Right ventricle myocardium inferior (tissue), 1 donor: ENCODE results near the gene IFI35. TPM values are rescaled to one million over a fixed set of nuclear protein-coding genes. Genes with fewer than 3 reads are reported as not detected.
A peak's percentile ranks its signal among the peaks of the same experiment; 100 is the strongest.
"Not testable (repeated sequence)": the region's sequence is repeated elsewhere in the genome, so short reads cannot be mapped to it uniquely, and the experiment has no call there.

Source experiments
- ATAC-seq: fragments of 200-7000 bp; cut with Tn5 transposase; one replicate; pipeline ENCODE4 v1.9.1; 2020; ENCODE audit warnings: mild to moderate bottlenecking, moderate library complexity
- DNase-seq: peaks from one replicate; pipeline ENCODE4 v3.0.0; 2021; ENCODE audit errors: missing footprints
- intact Hi-C: fragments of 100-400 bp; cut with DNase I; formaldehyde crosslinking; loops from one replicate; pipeline ENCODE4 v1.11.0; 2022
- long read RNA-seq: library from polyadenylated mRNA; unstranded; transcript quantifications from one replicate; pipeline ENCODE4 v2.0.0, GENCODE V29; 2021
- total RNA-seq: library from RNA; stranded (reverse); fragmentation: NEBNext Ultra II Directional; extraction: Animal tissue kit (Norgen Biotek cat#: 25700); gene quantifications from one replicate; pipeline ENCODE4 v1.2.1, GENCODE V29; 2021
- donor health status: DM: no; HTN: yes; CAD: no; lungs with severe emphysema.

The IFI35 gene
- 15.9 TPM for total RNA-seq
- long read RNA-seq, partial matches to known transcripts = 1 of 5 reads
- long read RNA-seq, other reads (novel, unspliced or antisense) = 0 of 5 reads

DNA sequence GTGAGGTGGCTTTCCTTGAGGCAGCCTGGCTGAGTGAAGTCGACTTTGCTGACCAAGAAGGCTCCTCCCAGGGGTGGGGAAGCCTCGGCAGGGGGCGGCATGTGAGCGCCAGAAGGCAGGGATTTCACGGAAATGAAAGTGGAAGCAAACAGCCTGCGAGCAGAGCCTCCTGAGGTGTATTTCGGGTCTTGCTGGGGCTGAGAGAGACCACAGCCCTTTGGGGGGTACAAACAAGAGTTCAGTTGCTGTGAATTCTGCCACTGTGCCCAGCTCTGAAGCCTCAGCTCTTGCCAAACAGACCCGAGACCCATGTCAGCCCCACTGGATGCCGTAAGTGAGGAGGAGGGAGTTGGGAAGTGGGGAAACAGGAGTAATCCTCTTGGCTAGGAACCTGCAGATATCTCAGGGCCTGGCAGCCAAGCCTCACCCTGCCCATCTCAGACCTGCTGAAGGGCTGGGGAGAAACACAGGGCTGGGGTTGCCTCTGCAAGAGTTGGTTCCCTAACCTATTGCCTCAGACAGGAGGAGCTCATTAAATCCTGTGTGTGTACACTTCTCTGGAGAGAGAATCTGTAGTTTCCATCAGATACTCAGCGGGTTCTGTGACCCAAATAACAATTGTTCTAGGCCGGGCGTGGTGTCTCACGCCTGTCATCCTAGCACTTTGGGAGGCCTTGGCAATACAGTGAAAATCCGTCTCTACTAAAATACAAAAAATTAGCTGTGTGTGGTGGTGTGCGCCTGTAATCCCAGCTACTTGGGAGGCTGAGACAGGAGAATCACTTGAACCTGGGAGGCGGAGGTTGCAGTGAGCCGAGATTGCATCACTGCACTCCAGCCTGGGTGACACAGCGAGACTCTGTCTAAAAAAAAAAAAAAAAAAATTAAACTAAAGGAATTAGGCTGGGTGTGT is at the start of gene IFI35:
IFI35 (plus strand) TSS at position 146 of the 913 bp plus-strand sequence; CDS start at position 310, 164 bp downstream.
- ATAC-seq = peak; percentile 92
- peak; percentile 92 for DNase-seq
- intact Hi-C loops = no loop called here

DNA sequence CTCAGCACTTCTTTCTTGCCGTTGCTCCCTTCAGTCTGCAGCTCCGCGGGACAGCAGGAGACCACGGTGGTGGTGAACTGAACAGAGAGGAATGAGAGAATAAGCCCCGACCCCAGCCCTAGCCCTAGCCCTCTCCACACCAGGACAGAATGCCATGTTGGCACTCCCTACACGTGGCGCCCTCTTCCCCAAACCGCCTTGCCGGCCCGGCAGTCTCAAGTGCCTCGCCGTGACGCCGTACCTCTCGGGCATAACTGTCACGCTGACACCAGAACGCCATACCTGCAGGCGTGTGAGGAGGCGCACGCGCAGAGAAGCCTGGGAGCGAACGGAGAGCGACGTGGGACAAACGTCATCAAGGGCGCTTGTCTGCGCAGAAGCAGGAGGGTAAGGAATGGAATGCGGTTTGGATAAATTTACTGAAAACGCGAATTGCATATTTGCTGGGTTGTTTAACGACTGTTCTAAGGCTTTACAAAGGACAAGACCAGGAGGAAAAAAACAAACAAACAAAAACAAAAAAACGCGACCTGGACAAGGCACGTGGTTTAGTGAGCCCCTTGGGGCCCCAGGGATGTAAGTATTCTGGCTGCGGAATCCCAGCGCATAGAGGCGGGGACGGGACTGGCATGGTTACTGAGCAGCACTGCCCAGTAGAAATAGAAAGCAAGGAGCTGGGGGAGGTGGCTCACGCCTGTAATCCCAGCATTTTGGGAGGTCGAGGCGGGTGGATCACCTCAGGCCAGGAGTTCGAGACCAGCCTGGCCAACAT is 42.2 kb upstream of the IFI35 start, which contains the start of gene AARSD1:
AARSD1 (minus strand) TSS at position 294 of the 772 bp plus-strand sequence; CDS start at position 280, 14 bp downstream.
- intact Hi-C loops = no loop called here
- peak; percentile 94 for ATAC-seq
- DNase-seq = peak; percentile 95

GRCh38 chr17:42967925-42968324 is 38.7 kb upstream of the IFI35 start:
- DNase-seq (no peak), ATAC-seq (no peak)
- intact Hi-C loops = no loop called here

- DNase-seq (no peak), ATAC-seq (no peak)
- intact Hi-C loops = no loop called here
Observed at GRCh38 chr17:42969001-42969581, 37.5 kb upstream of the IFI35 start.

DNA sequence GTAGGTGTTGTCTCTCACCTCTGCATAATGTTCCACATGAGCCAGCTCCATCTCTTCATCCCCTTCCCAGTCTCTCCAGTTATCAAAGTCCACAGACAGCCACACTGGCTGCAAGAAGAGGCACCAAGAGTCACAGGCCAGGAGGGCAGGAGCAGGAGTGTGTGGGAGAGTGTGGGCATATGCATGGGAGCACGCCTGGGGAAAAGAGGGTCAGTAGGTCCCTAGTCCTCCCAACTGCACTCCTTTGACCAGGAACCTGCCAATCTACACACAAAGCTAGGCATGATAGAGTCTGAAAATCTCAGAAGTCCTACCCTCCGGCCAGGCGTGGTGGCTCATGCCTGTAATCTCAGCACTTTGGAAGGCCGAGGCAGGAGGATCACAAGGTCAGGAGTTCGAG is 35.0 kb upstream of the IFI35 start:
- ATAC-seq = no peak
- intact Hi-C loops = no loop called here
- DNase-seq = no peak

GRCh38 chr17:42973323-42973722 is 33.3 kb upstream of the IFI35 start:
- DNase-seq, intact Hi-C loops, ATAC-seq: not testable (repeated sequence)

DNA sequence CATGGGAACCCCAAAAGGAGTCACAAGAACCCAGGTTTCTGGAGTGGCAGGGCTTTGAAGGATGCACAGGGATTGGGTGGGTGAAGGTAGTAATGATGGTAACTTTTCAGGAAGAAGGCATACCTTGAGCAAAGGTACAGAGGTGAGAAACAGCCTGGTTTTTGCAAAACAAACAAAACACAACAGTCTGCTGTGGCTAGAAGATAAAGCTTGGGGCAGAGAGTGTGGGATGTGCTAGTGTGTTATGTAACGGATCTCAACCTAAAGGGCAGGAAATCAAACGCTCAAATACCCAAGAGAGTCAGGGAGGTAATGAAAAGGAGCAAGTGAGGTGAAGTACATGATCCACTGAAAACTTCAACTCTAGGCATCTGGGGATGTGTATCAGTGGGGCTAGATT is 31.3 kb upstream of the IFI35 start:
- ATAC-seq (no peak), DNase-seq (no peak)
- intact Hi-C loops = no loop called here

DNA sequence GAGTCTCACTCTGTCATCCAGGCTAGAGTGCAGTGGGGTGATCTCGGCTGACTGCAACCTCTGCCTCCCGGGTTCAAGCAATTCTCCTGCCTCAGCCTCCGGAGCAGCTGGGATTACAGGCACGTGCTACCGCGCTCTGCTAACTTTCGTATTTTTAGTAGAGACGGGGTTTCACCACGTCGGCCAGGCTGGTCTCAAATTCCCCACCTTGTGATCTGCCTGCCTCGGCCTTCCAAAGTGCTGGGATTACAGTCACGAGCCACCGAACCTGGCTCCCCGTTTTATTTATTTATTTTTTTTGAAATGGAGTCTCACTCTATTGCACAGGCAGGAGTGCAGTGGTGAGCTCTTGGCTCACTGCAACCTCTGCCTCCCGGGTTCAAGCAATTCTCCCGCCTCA is 30.9 kb upstream of the IFI35 start:
- intact Hi-C loops, ATAC-seq, DNase-seq: not testable (repeated sequence)

DNA sequence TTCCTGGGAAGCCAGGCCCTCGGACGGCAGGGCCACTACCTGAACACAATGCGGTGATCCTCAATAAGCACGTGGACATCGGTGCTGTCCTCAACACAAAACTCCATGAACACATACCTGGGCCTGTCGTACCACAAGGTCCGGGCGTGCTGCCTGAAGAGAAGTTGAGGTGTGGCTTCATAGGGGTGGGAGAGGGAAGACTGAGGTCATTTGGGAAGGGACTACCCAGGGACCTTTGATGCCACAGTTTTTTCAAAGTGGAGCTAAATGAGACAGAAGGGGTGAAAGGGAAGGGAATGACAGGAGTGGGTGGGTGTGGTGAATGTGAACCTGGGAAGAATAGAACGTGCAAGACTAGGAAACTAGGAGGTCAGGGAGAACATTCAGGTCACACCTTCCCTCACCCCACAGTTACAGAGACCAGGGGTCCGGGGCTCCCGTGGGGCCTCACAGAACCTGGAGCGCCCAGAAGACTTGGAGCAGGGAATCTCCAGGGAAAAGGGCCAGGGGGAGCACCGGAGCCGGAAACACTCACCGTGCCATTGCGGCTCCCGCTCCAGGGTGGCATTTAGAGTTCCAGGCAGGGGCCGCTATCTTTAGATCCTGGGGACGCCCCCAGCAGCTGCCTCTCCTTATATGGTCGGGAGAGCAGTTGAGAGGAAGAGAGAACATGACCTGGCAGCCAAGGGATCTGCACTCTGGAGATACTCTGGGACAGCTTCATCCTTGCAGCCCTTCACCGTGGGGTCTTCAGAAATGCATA is 26.9 kb upstream of the IFI35 start, which contains the start of gene PTGES3L:
PTGES3L (minus strand) TSS at position 570 of the 763 bp plus-strand sequence; CDS start at position 543, 27 bp downstream.
- intact Hi-C loops = loop anchor here (1.0 kb wide), 1 partner anchor 19 kb away; the partner anchor contains the start of gene RPL27
- DNase-seq = peak; percentile 80
- ATAC-seq = peak; percentile 80

DNA sequence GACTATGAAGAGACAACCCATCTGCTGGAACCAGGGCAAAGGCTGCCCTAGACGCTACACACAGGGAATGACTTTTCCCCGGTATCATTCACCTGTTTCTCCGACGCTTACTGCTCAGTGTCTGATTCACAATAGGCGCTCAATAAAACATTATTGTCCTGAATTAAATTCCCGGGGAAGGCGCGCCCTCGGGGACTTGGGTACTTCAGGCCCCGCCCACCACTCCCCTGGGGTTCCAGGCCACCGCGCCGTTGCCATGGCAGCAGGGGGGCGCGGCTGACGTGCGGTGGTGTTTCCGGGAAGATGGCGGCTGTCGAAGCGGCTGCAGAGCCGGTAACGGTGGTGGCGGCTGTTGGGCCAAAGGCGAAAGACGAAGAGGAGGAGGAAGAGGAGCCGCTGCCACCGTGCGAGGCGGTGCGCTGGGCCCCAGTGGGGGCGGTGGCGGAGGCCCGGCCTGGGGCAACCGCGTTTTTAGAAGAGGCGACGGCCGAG is 26.3 kb upstream of the IFI35 start, which contains the start of gene RUNDC1:
RUNDC1 (plus strand) TSS at position 292 of the 492 bp plus-strand sequence; CDS start at position 304, 12 bp downstream.
- ATAC-seq = peak; percentile 93
- intact Hi-C loops = loop anchor here (1.0 kb wide), 1 partner anchor 18 kb away; the partner anchor contains the start of gene RPL27
- peak; percentile 97 for DNase-seq

GRCh38 chr17:42980766-42981397 is 25.7 kb upstream of the IFI35 start:
- DNase-seq (no peak), ATAC-seq (peak; percentile 33)
- intact Hi-C loops = loop anchor here (1.0 kb wide), 1 partner anchor 17 kb away; the partner anchor contains the start of gene RPL27

DNA sequence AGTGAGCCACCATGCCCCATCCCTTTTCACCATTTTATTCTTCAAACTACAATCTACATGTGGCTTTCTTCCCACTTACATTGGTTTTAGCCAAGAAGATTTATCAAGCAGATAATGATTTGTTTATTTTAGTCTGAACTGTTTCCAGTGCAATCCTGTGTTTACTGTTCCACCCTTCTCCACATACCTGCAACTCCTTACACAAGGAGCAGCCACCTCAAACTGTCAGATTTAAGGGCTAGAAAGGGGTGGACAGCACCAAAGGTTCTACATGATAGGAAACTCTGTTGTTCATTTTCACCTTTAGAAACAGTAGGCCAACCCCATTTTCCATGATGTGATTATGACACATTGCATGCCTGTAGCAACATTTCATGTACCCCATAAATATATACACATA is 24.3 kb upstream of the IFI35 start:
- DNase-seq (no peak), ATAC-seq (no peak)
- intact Hi-C loops = no loop called here

GRCh38 chr17:42985225-42985624 is 21.4 kb upstream of the IFI35 start:
- intact Hi-C loops = no loop called here
- no peak for DNase-seq
- ATAC-seq = no peak

DNA sequence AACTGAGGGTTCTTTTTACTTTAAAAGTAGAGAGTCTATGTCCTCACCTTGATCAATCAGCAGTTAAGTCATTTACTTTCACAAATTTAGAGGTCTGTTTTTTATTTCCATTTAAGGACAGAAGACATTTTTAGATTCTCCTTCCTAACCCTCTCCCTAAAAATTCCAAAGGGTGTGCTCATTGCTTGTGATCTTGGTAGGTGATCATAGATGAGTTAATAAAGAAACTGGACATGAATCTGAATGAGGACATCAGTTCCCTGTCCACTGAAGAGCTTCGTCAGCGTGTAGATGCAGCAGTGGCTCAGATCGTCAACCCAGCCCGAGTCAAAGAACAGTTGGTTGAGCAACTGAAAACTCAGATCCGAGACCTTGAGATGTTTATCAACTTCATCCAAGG is 17.4 kb upstream of the IFI35 start:
- ATAC-seq (no peak), DNase-seq (no peak)
- intact Hi-C loops = no loop called here

DNA sequence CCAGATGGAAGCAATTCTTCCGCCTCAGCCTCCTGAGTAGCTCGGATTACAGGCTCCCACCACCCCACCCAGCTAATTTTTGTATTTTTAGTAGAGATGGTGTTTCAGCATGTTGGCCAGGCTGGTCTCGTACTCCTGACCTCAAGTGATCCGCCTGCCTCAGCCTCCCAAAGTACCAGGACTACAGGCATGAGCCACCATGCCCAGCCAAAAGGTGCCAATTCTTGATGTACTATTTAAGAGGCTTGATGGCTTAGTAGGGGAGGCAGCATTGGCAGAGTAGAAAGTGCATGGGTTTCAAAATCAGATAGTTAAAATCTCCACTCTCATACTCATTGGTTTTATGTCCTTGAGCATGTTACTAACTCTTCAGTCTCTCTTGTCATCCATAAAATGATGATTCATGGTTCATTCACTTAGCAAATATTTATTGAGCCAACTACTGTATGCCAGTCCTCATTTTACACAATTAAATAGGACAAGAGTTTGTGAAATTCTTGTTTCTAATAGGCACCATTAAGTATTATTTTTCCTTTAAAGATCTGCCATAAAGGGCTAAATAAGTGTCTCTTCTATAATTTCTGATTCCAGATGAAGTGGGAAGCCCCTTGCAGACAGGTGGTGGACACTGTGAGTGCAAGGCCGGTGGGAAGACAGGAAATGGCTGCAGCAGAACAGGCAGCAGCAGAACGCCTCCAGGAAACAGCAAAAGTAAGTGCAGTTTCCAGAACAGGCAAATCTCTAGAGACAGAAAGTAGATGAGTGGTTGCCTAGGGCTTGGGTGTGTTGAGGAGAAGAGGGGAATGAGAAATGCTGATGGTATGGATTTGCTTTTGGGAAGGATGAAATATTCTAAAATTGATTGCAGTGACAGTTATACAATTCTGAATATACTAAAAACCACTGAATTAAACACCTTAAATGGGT is 16.6 kb upstream of the IFI35 start:
- intact Hi-C loops = no loop called here
- no peak for DNase-seq
- ATAC-seq = no peak

DNA sequence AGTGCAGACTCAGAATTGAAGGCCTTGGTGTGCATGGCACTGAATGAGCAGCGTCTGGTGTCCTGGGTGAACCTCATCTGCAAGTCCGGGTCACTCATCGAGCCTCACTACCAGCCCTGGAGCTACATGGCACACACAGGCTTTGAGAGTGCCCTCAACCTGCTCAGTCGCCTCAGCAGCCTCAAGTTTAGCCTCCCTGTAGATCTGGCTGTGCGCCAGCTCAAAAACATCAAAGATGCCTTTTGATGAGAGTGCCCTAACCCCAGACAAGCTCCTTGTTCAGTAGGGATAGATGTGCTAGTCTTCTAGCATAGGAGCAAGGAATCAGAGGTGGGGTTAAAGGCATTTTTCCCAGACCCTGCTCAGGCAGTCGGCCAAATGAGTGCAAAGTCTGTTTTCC is 15.1 kb upstream of the IFI35 start:
- no peak for DNase-seq
- intact Hi-C loops = no loop called here
- ATAC-seq = no peak
